GM12873 (cell line): ENCODE measurements around the gene MANBA.
A peak's percentile ranks its signal among the peaks of the same experiment; 100 is the strongest.

Source experiments
- TF ChIP-seq, protein P1 (sequence below): IDR thresholded peaks from 2 replicates; pipeline ENCODE4 v1.5.1; 2012; ENCODE audit warnings: low read depth, mild to moderate bottlenecking, moderate library complexity, low read length, control low read depth; ENCODE audit not compliant: insufficient read depth; ENCODE audit errors: missing control alignments

Gene MANBA

DNA sequence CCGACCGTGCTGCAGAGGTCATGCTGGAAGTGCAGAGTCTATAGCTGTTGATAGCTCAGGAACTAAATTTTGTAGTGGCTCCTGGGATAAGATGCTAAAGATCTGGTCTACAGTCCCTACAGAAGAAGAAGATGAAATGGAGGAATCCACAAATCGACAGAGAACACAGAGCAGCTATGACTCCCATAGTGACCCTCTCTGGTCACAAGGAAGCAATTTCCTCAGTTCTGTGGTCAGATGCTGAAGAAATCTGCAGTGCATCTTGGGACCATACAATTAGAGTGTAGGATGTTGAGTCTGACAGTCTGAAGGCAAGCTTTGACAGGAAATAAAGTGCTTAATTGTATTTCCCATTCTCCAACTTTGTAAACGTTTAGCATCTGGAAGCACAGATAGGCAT is 8.8 kb downstream of the MANBA start:
- TF ChIP-seq, protein P1, sequence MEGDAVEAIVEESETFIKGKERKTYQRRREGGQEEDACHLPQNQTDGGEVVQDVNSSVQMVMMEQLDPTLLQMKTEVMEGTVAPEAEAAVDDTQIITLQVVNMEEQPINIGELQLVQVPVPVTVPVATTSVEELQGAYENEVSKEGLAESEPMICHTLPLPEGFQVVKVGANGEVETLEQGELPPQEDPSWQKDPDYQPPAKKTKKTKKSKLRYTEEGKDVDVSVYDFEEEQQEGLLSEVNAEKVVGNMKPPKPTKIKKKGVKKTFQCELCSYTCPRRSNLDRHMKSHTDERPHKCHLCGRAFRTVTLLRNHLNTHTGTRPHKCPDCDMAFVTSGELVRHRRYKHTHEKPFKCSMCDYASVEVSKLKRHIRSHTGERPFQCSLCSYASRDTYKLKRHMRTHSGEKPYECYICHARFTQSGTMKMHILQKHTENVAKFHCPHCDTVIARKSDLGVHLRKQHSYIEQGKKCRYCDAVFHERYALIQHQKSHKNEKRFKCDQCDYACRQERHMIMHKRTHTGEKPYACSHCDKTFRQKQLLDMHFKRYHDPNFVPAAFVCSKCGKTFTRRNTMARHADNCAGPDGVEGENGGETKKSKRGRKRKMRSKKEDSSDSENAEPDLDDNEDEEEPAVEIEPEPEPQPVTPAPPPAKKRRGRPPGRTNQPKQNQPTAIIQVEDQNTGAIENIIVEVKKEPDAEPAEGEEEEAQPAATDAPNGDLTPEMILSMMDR = no peak

GRCh38 chr4:102743352-102743751 is 17.4 kb downstream of the MANBA start:
- TF ChIP-seq, protein P1 = peak; percentile 21

GRCh38 chr4:102736636-102737549 is 23.9 kb downstream of the MANBA start:
- TF ChIP-seq, protein P1 = no peak

DNA sequence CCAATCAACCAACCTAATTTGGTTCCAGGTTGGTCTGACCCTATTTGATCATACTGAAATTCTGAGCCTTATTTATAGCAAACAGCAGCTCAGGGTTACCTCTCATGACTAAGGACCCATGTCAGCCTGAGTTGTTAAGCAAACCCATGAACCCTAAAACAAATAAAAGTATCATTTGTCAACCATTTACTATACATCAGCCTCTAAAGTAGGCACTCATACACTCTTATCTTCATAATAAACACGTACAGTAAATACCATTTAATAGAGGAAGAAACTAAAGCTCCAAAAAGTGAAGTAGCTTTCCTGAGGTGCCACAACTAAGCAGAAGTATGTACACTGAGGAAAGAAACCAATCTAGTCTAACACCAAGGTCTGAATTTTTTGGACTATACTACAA is 25.2 kb downstream of the MANBA start:
- TF ChIP-seq, protein P1 = no peak

GRCh38 chr4:102734591-102735385 is 26.0 kb downstream of the MANBA start:
- TF ChIP-seq, protein P1 = no peak

DNA sequence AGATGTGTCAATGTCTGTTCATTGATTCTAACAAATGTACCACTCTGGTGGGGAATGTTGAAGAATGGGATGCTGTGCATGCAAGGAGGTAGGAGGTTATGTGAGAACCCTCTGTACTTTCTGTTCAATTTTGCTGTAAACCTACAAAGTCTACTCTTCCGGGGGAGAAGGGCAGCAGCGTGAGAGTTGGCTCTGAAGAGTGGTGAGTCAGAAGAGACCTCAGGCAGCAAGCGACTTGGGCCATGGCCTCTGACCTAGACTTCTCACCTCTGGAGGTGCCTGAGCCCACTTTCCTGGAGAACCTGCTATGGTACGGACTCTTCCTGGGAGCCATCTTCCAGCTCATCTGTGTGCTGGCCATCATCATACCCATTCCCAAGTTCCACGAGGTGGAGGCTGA is 26.7 kb downstream of the MANBA start:
- TF ChIP-seq, protein P1 = no peak

GRCh38 chr4:102733084-102733483 is 27.7 kb downstream of the MANBA start:
- TF ChIP-seq, protein P1 = no peak
